Prostate gland (tissue), 2 donors: ENCODE data around the gene TNFRSF9. TPM values are rescaled to one million over a fixed set of nuclear protein-coding genes. Genes with fewer than 3 reads are reported as not detected.

ENCODE experiments used
- DNase-seq: peaks from one replicate; pipeline ENCODE4 v3.0.0-alpha.2; 2019; ENCODE audit warnings: low spot score
- H3K27ac ChIP-seq, 2 donors: fragments of 200-600 bp; sonication (generic); 2 replicates each; pipeline ENCODE4 v1.5.1; 2017 to 2019
- H3K27me3 ChIP-seq: fragments of 200-600 bp; sonication (generic); replicated peaks from 2 replicates; pipeline ENCODE4 v1.5.1; 2019; ENCODE audit not compliant: insufficient read depth
- H3K36me3 ChIP-seq, 2 donors: fragments of 200-600 bp; sonication (generic); 1 replicate in 1 of 2; 2 replicates in 1 of 2; pipeline versions ENCODE4 v1.5.1 to v1.8.1; 2017 to 2019
- H3K4me1 ChIP-seq: fragments of 200-600 bp; sonication (generic); replicated peaks from 2 replicates; pipeline ENCODE4 v1.5.1; 2019
- H3K4me3 ChIP-seq, 2 donors: fragments of 200-600 bp; sonication (generic); 2 replicates each; pipeline ENCODE4 v1.5.1; 2017 to 2019
- H3K9me3 ChIP-seq: fragments of 200-600 bp; sonication (generic); 2 replicates; pipeline ENCODE4 v1.5.1; 2017
- POLR2A ChIP-seq: fragments of 450-650 bp; IDR thresholded peaks from one replicate; pipeline ENCODE4 v1.6.1; 2016; ENCODE audit warnings: antibody characterized with exemption, mild to moderate bottlenecking
- POLR2AphosphoS5 ChIP-seq: sonication (generic); formaldehyde crosslinking; IDR thresholded peaks from one replicate; pipeline ENCODE4 v1.6.1; 2017; ENCODE audit warnings: antibody characterized with exemption
- WGBS: methylation state at CpG from one replicate; pipeline ENCODE4 v1.1.5; 2018; 5-methylcytosine and 5-hydroxymethylcytosine counted together
- intact Hi-C: fragments of 100-400 bp; cut with DNase I; formaldehyde crosslinking; loops from one replicate; pipeline ENCODE4 v1.14.2; 2022
- total RNA-seq, 2 donors: library from RNA; depleted of rRNA; stranded (reverse); fragments of >200 nt; gene quantifications; one replicate each; pipeline ENCODE4 v1.1.0, GENCODE V29; 2016
- TF ChIP-seq, protein P1 (sequence below), 4 experiments: fragments of 200-600 bp in 2 of 4; fragments of 450-650 bp in 2 of 4; sonication (generic) in 2 of 4; IDR thresholded peaks; 1 replicate in 3 of 4; 2 replicates in 1 of 4; pipeline ENCODE4 v1.5.1; 2016 to 2019; ENCODE audit warnings: antibody characterized with exemption in 4 of 4, mild to moderate bottlenecking in 2 of 4, moderate library complexity in 2 of 4

Gene TNFRSF9
- total RNA-seq, 2 donors from 2014 or later = not detected

DNA sequence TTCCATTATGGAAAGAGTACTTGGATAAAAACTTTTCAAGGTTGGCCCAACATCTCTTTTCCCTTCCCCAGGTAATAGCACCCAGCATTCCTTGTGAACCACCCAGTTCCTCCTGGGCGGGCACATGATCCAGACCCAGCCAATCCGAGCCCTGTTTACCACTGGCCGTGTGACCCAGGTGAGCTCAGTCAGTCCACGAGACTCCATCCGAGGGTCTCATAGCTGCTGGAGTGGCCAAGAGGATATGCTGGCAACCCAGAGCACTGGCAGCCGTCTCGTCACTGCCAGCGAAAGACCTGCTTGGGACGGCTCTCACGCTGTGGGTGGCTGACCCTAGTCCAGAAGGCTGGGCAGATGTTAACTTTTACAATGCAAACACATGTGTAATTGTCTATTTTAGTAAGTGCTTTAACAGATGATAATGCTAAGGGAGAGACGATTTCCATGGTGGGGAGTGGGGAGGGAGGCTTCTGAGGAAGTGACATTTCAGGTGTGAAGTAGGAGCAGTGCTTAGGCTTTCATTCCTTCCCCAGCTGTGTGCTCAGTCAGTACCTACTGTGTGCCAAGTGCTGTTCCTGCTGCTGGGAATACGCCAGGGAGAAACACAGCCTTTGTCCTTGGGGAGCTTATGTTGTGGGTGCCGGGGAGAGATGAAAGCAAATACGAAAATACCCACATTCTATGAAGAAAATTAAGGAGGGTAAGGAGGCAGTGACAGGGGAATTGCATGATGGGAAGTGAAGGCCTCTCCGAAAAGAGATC is 45.4 kb upstream of the TNFRSF9 start:
- 77% methylated on average over 15 of the region's 15 CpGs for WGBS

DNA sequence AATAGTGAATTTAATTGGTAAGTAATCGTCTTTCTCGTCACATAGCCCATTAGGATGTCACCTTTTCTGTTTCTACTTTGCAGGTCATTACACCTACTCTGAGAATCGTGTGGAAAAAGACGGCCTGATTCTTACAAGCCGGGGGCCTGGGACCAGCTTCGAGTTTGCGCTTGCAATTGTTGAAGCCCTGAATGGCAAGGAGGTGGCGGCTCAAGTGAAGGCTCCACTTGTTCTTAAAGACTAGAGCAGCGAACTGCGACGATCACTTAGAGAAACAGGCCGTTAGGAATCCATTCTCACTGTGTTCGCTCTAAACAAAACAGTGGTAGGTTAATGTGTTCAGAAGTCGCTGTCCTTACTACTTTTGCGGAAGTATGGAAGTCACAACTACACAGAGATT is 44.2 kb upstream of the TNFRSF9 start:
- no peaks in the 10 kb centered on the region for H3K4me1 ChIP-seq
- H3K9me3 ChIP-seq = no peaks in the 10 kb centered on the region
- peaks cover 0 to 11% of the 10 kb centered on the region in 2 donors for H3K36me3 ChIP-seq
- whole genome bisulfite sequencing = 84% methylated on average over 15 of the region's 15 CpGs
- no peaks in the 10 kb centered on the region for H3K27me3 ChIP-seq
- TF ChIP-seq POLR2A (no peak), POLR2AphosphoS5 (no peak)
- TF ChIP-seq, protein P1, sequence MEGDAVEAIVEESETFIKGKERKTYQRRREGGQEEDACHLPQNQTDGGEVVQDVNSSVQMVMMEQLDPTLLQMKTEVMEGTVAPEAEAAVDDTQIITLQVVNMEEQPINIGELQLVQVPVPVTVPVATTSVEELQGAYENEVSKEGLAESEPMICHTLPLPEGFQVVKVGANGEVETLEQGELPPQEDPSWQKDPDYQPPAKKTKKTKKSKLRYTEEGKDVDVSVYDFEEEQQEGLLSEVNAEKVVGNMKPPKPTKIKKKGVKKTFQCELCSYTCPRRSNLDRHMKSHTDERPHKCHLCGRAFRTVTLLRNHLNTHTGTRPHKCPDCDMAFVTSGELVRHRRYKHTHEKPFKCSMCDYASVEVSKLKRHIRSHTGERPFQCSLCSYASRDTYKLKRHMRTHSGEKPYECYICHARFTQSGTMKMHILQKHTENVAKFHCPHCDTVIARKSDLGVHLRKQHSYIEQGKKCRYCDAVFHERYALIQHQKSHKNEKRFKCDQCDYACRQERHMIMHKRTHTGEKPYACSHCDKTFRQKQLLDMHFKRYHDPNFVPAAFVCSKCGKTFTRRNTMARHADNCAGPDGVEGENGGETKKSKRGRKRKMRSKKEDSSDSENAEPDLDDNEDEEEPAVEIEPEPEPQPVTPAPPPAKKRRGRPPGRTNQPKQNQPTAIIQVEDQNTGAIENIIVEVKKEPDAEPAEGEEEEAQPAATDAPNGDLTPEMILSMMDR (IDR thresholded peaks at IDR 0.05) = no peak
- H3K27ac ChIP-seq = no peak overlapping the region
- no peak for DNase-seq
- intact Hi-C loops = loop anchor here (5.0 kb wide), 1 partner anchor 32 kb away; no protein-coding TSS in a partner anchor
- no peak overlapping the region for H3K4me3 ChIP-seq

More for the DNA sequence above, 45.4 kb upstream of the TNFRSF9 start:
- TF ChIP-seq, protein P1 (IDR thresholded peaks at IDR 0.05) = no peak
- TF ChIP-seq POLR2A (no peak), POLR2AphosphoS5 (no peak)
- intact Hi-C loops = no loop called here
- Histone ChIP-seq H3K4me3 (no peak overlapping the region), H3K27ac (no peak overlapping the region), H3K27me3 (no peaks in the 10 kb centered on the region), H3K4me1 (no peaks in the 10 kb centered on the region), H3K9me3 (no peaks in the 10 kb centered on the region), H3K36me3 (peaks cover 0 to 11% of the 10 kb centered on the region in 2 donors)
- DNase-seq = no peak

DNA sequence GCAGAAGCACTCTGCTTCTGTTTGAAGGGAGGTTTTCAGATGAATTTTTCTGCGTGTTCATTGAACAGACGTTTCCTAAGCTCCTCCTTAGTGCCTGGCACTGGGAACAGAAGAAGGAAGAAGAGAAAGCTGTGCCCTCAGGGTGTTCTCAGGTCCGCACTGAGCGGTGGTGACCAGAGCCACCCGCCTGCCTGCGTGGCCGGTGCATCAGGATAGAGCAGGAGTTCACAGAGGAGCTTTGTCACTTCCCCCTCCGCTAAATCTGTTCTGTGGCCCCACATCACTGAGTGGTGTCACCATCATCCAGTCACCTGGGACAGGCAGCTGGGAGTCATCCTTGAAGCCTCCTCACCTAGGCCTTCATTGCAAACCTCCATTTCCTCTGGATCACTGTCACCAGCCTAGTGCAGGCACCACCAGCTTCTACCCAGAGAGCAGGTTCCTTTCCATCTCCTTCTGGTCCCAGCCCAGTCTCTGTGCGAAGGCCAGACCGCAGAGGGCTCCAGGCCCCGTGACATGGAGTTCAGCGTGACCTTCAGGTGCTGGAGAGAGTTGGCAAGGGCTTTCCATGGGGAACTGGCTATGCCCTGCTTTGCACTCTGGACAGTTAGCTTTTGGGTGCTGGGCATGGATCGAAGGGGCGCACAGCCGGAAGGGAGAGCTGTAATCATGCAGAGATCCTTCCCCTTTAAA is 42.6 kb upstream of the TNFRSF9 start:
- TF ChIP-seq POLR2A (no peak), POLR2AphosphoS5 (no peak)
- TF ChIP-seq, protein P1 (IDR thresholded peaks at IDR 0.05) = no peak
- peak overlapping the region in 1 of 2 donors; percentile 21 for H3K27ac ChIP-seq
- no peak for DNase-seq
- no peaks in the 10 kb centered on the region for H3K4me1 ChIP-seq
- WGBS = 91% methylated on average over 15 of the region's 15 CpGs
- H3K4me3 ChIP-seq = no peak overlapping the region
- peaks cover 0 to 11% of the 10 kb centered on the region in 2 donors for H3K36me3 ChIP-seq
- H3K27me3 ChIP-seq = no peaks in the 10 kb centered on the region
- intact Hi-C loops = loop anchor here (2.0 to 5.0 kb wide), 2 partner anchors 34 to 332 kb away; no protein-coding TSS in a partner anchor
- H3K9me3 ChIP-seq = no peaks in the 10 kb centered on the region

DNA sequence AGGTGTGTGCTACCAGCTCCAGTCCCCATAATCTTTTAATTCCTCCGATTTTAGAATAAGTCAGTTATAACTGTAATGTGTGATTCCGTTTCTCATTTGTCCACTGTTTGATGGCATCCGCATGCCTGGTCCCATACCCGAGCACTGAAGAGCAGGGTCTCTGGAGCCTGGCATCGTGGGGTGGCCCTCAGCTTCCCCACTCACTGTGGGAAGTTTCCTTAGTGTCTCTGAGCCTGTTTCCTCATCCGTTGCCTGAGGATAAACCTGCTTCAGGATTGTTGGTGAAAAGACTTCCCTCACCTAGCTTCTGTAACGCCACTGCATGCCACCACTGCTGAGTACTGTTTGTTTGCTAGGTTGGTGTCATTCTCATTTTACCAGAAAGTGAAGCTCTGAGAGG is 40.3 kb upstream of the TNFRSF9 start:
- TF ChIP-seq POLR2AphosphoS5 (no peak), POLR2A (no peak)
- peaks cover 0 to 10% of the 10 kb centered on the region in 2 donors for H3K36me3 ChIP-seq
- no peaks in the 10 kb centered on the region for H3K27me3 ChIP-seq
- no peak overlapping the region for H3K27ac ChIP-seq
- H3K9me3 ChIP-seq = no peaks in the 10 kb centered on the region
- 76% methylated on average over 7 of the region's 7 CpGs for WGBS
- no peak overlapping the region for H3K4me3 ChIP-seq
- intact Hi-C loops = loop anchor here (2.0 to 5.0 kb wide), 2 partner anchors 36 to 368 kb away; no protein-coding TSS in a partner anchor
- no peaks in the 10 kb centered on the region for H3K4me1 ChIP-seq
- no peak for DNase-seq

DNA sequence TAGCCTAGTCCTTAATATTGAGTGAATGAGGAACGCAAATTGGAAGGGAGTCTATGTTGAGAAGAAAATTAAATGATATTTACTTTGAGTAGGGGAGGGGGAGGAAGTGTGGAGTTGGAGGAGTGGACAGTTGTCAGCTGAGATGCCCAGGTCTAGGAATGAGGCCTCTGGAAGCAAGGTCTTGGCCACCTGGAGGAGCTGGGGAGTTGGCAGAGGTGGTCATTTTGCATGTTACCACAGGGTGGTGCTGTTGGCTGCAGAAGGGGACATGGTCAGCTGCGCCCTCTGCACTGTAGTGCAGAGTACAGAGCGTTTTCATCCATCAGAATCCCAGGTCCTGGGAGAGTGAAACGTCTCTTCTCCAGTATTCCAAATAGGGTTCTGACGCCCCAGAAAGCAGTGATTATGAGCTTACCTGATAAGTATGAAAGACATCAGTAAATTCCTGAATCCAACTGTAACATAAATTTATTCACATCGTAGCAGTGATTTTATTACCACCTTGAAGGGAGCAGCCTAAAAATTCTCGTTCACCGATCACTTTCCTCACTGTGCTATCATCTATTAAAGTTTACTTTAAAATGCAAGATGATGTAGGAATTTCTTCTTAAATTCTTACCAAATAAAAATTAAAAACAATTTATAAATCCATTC is 34.7 kb upstream of the TNFRSF9 start:
- Histone ChIP-seq H3K27me3 (no peaks in the 10 kb centered on the region), H3K27ac (peak overlapping the region in 1 of 2 donors; percentile 59), H3K36me3 (no peaks in the 10 kb centered on the region), H3K4me3 (no peak overlapping the region), H3K9me3 (no peaks in the 10 kb centered on the region), H3K4me1 (peaks cover 10% of the 10 kb centered on the region)
- DNase-seq = peak; percentile 77
- intact Hi-C loops = no loop called here
- TF ChIP-seq, protein P1 (IDR thresholded peaks at IDR 0.05) = peak; percentile 51 to 95 (median 90)
- TF ChIP-seq POLR2AphosphoS5 (peak; percentile 78), POLR2A (no peak)
- 45% methylated on average over 8 of the region's 8 CpGs for WGBS
